Stimulated activated CD4-positive, alpha-beta T cell treated with anti-CD3 and anti-CD28 coated beads, Interleukin-1b, Interleukin-23, amount 100 ng/mL, for 1 hour (primary cell): ENCODE results near the gene TSPAN8.
"Not testable (repeated sequence)": the region's sequence is repeated elsewhere in the genome, so short reads cannot be mapped to it uniquely, and the experiment has no call there.

ENCODE experiments used
- DNase-seq, 2 donors: peaks; one replicate each; pipeline ENCODE4 v3.0.0-alpha.2; 2020; ENCODE audit warnings: low read depth in 2 of 2

TSPAN8 gene

GRCh38 chr12:71125949-71126348 lies 31.9 kb downstream of the TSPAN8 start:
- no peak for DNase-seq

GRCh38 chr12:71125515-71125914 lies 32.3 kb downstream of the TSPAN8 start:
- no peak for DNase-seq

GRCh38 chr12:71124835-71125460 lies 32.9 kb downstream of the TSPAN8 start:
- DNase-seq: no peak

GRCh38 chr12:71113148-71113547 lies 44.7 kb downstream of the TSPAN8 start:
- DNase-seq: not testable (repeated sequence)

- DNase-seq: no peak
These were observed 48.0 kb downstream of the TSPAN8 start for GRCh38 chr12:71109834-71110233.

- DNase-seq: no peak
These were observed 49.4 kb downstream of the TSPAN8 start for GRCh38 chr12:71108355-71108754.

- no peak for DNase-seq
These were observed 49.9 kb downstream of the TSPAN8 start for GRCh38 chr12:71107936-71108335.

GRCh38 chr12:71105956-71106355 lies 51.8 kb downstream of the TSPAN8 start:
- DNase-seq: no peak

- no peak for DNase-seq
These were observed 65.5 kb downstream of the TSPAN8 start for GRCh38 chr12:71092290-71092689.

- no peak for DNase-seq
These were observed 66.8 kb downstream of the TSPAN8 start for GRCh38 chr12:71090971-71091370.

- DNase-seq: no peak
These were observed 72.2 kb downstream of the TSPAN8 start for GRCh38 chr12:71085575-71085974.

GRCh38 chr12:71075743-71076142 lies 82.1 kb downstream of the TSPAN8 start:
- no peak for DNase-seq
